Upper lobe of left lung (tissue), 6 donors: ENCODE data around the gene AGAP1. TPM values are rescaled to one million over a fixed set of nuclear protein-coding genes. Genes with fewer than 3 reads are reported as not detected.

ENCODE experiments used
- ATAC-seq, 2 donors: fragments of 200-7000 bp; cut with Tn5 transposase; one replicate each; pipeline ENCODE4 v1.9.1; 2022; ENCODE audit warnings: mild to moderate bottlenecking in 2 of 2, moderate library complexity in 2 of 2; ENCODE audit not compliant: low FRiP score in 2 of 2
- DNase-seq, 2 donors: peaks; one replicate each; pipeline ENCODE4 v3.0.0-alpha.2; 2019 to 2020
- H3K27ac ChIP-seq, 4 donors: fragments of 200-600 bp; sonication (generic); one replicate each; pipeline ENCODE4 v1.5.1; 2016 to 2019
- H3K27me3 ChIP-seq, 4 donors: fragments of 200-600 bp; sonication (generic); one replicate each; pipeline ENCODE4 v1.5.1; 2017 to 2019
- H3K36me3 ChIP-seq, 4 donors: fragments of 200-600 bp; sonication (generic); one replicate each; pipeline ENCODE4 v1.5.1; 2016 to 2019
- H3K4me1 ChIP-seq, 4 donors: fragments of 200-600 bp; sonication (generic); one replicate each; pipeline ENCODE4 v1.5.1; 2018 to 2019
- H3K4me3 ChIP-seq, 4 donors: fragments of 200-600 bp; sonication (generic); one replicate each; pipeline ENCODE4 v1.5.1; 2017 to 2019; ENCODE audit warnings: mild to moderate bottlenecking in 2 of 4, moderate library complexity in 1 of 4
- H3K9me3 ChIP-seq, 4 donors: fragments of 200-600 bp; sonication (generic); one replicate each; pipeline ENCODE4 v1.5.1; 2018 to 2019
- CTCF ChIP-seq, 6 experiments: fragments of 450-650 bp in 4 of 6; fragments of 200-600 bp in 2 of 6; sonication (generic) in 2 of 6; IDR thresholded peaks; one replicate each; pipeline ENCODE4 v1.5.1; 2016 to 2019; ENCODE audit warnings: antibody characterized with exemption in 6 of 6
- EP300 ChIP-seq, 4 donors: sonication (generic); formaldehyde crosslinking; IDR thresholded peaks; one replicate each; pipeline ENCODE4 v1.5.1; 2017; ENCODE audit warnings: antibody characterized with exemption in 4 of 4, control low read depth in 2 of 4
- POLR2A ChIP-seq, 4 donors: fragments of 450-650 bp; IDR thresholded peaks; one replicate each; pipeline ENCODE4 v1.5.1; 2016 to 2017; ENCODE audit warnings: antibody characterized with exemption in 4 of 4, mild to moderate bottlenecking in 2 of 4
- POLR2AphosphoS5 ChIP-seq, 2 donors: sonication (generic); formaldehyde crosslinking; IDR thresholded peaks; one replicate each; pipeline ENCODE4 v1.5.1; 2017; ENCODE audit warnings: antibody characterized with exemption in 2 of 2
- WGBS, 2 donors: methylation state at CpG; one replicate each; pipeline ENCODE4 v1.1.5; 2017 to 2018; 5-methylcytosine and 5-hydroxymethylcytosine counted together
- total RNA-seq, 6 donors: library from RNA; depleted of rRNA in 4 of 6; stranded (reverse); fragments of >200 nt in 4 of 6; gene quantifications; one replicate each; pipeline versions ENCODE4 v1.1.0 to v1.2.1, GENCODE V29; 2016 to 2021
- donor health status: DM: no; HTN: no; CAD: no; lungs with moderate emphysema.
- donor health status: DM: no; HTN: yes; CAD: no; lungs with severe emphysema.

The AGAP1 gene
- total RNA-seq, 6 donors from 2014 or later, result 25.5 to 45.1 (median 30.7) TPM

GRCh38 chr2:235672720-235673119 lies 178.9 kb downstream of the AGAP1 start:
- TF ChIP-seq POLR2AphosphoS5 (IDR thresholded peaks at IDR 0.05) (no peak), POLR2A (IDR thresholded peaks at IDR 0.05) (no peak), CTCF (IDR thresholded peaks at IDR 0.05) (no peak), EP300 (IDR thresholded peaks at IDR 0.05) (no peak)
- H3K4me3 ChIP-seq, result no peak overlapping the region
- ATAC-seq (no peak), DNase-seq (no peak)
- no peaks in the 10 kb centered on the region for H3K9me3 ChIP-seq
- no peaks in the 10 kb centered on the region for H3K36me3 ChIP-seq
- 74 to 76% methylated on average over 3 of the region's 3 CpGs for WGBS, 2 donors
- no peak overlapping the region for H3K27ac ChIP-seq
- peaks cover 0 to 9% (median 0%) of the 10 kb centered on the region in 4 donors for H3K27me3 ChIP-seq
- H3K4me1 ChIP-seq, result peaks cover 8 to 26% (median 14%) of the 10 kb centered on the region in 4 donors

DNA sequence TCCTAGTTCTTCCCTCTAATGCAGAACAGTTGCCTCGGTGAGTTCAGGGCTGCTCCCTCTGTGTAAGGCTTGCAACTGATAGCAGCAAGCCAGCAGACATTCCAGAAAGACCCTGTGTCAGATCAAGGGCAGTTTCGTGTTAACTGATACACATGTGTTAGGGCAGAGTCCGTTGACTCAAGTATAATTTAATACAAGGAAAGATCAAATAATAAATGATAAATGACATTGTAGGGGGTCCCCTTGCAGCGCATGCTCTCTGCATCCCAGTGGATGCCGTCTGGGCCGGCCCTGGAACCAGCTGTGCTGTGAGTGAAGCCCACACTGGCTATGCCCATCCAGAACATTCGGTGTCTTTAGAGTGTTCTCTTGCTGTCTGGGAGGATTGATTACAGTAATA lies 180.3 kb downstream of the AGAP1 start:
- DNase-seq, result no peak
- Histone ChIP-seq H3K4me3 (no peak overlapping the region), H3K27me3 (peaks cover 0 to 9% (median 0%) of the 10 kb centered on the region in 4 donors), H3K4me1 (peaks cover 6 to 22% (median 12%) of the 10 kb centered on the region in 4 donors), H3K36me3 (no peaks in the 10 kb centered on the region), H3K9me3 (no peaks in the 10 kb centered on the region), H3K27ac (no peak overlapping the region)
- ATAC-seq, result no peak
- TF ChIP-seq POLR2AphosphoS5 (IDR thresholded peaks at IDR 0.05) (no peak), CTCF (IDR thresholded peaks at IDR 0.05) (no peak), EP300 (IDR thresholded peaks at IDR 0.05) (no peak), POLR2A (IDR thresholded peaks at IDR 0.05) (no peak)
- WGBS, 2 donors, result 79 to 85% methylated on average over 7 of the region's 7 CpGs

DNA sequence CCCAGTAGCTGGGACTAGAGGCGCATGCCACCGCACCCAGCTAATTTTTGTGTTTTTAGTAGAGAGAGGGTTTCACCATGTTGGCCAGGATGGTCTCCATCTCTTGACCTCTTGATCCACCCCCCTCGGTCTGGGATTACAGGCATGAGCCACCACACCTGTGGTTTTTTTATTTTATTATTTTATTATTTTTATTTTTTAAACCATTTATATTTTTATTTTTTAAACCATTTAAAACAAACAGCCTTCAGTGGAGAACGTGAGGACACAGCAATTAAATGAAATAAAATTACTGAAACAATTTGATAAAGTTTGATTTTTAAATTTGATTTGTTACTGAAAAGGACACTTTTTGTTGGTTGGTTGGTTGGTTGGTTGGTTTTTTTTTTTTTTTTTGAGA lies 181.0 kb downstream of the AGAP1 start:
- no peak for DNase-seq
- Histone ChIP-seq H3K36me3 (no peaks in the 10 kb centered on the region), H3K4me3 (no peak overlapping the region), H3K27ac (no peak overlapping the region), H3K4me1 (peaks cover 5 to 17% (median 12%) of the 10 kb centered on the region in 4 donors), H3K9me3 (no peaks in the 10 kb centered on the region), H3K27me3 (peaks cover 0 to 9% (median 0%) of the 10 kb centered on the region in 4 donors)
- 94 to 95% methylated on average over 4 of the region's 4 CpGs for WGBS, 2 donors
- no peak for ATAC-seq
- TF ChIP-seq POLR2A (IDR thresholded peaks at IDR 0.05) (no peak), EP300 (IDR thresholded peaks at IDR 0.05) (no peak)

DNA sequence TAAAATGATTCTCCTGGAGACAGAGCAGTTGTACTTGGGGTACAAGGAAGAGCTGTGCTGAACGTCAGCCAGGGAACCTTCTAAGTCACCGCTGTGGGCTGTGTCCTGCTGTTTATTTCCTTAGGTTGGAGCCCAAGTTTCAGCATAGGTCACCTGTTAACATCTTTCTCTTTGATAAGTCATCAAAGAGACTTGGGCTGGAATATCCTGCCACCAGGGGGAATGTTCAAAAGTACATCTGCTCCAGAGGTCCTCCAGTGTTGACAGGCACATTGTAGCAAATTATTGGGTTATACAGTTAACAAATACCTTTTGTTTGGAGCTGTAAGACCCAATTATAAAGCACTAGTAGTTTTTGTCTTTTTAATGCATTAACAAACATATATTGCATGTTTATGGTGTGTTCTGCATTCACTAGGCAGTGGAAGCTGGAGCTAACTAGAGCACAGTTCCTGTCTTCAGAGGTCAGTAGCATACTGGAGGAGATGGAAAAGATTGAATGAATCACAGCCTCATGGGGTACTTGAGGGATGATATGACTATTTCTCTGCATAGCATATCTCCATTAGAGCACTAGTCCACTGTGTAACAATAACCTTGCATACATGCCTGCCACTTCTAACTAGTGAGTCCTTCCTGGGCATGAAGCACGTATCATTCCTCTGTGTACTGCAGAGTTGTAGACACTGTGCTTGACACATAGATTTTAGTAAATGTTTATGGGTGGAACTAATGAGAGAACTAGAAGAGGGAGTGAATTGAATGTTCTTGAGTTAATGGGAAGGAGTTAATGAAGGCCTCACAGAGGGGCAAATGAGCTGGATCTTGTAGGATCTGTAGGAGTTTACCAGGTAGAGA lies 182.1 kb downstream of the AGAP1 start:
- peak in 1 of 2 donors; percentile 34 for ATAC-seq
- Histone ChIP-seq H3K36me3 (no peaks in the 10 kb centered on the region), H3K9me3 (no peaks in the 10 kb centered on the region), H3K4me1 (peaks cover 4 to 7% (median 7%) of the 10 kb centered on the region in 4 donors), H3K27me3 (peaks cover 0 to under 1% (median 0%) of the 10 kb centered on the region in 4 donors), H3K4me3 (no peak overlapping the region), H3K27ac (no peak overlapping the region)
- WGBS, 2 donors, result 78% methylated on average over 3 of the region's 3 CpGs
- no peak for DNase-seq
- TF ChIP-seq POLR2AphosphoS5 (IDR thresholded peaks at IDR 0.05), result no peak
- no peak for TF ChIP-seq EP300 (IDR thresholded peaks at IDR 0.05)
- no peak for TF ChIP-seq POLR2A (IDR thresholded peaks at IDR 0.05)
- TF ChIP-seq CTCF (IDR thresholded peaks at IDR 0.05), result no peak

DNA sequence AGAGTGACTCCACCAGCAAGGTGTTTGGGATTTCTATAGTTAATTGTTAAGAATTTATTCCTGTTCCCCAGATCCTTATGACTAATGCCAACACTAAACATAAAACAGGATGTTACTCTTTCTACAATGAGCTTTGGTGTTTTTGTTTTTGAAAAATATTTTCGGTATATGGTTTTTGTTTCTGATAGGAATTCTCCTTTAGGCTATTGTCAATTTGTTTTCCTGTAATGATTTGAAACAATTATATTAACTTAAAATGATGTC lies 182.6 kb downstream of the AGAP1 start:
- TF ChIP-seq EP300 (IDR thresholded peaks at IDR 0.05) (no peak), CTCF (IDR thresholded peaks at IDR 0.05) (no peak), POLR2A (IDR thresholded peaks at IDR 0.05) (no peak), POLR2AphosphoS5 (IDR thresholded peaks at IDR 0.05) (no peak)
- Histone ChIP-seq H3K4me1 (peaks cover 0 to 4% (median 1%) of the 10 kb centered on the region in 4 donors), H3K36me3 (no peaks in the 10 kb centered on the region), H3K27ac (no peak overlapping the region), H3K4me3 (no peak overlapping the region), H3K27me3 (no peaks in the 10 kb centered on the region), H3K9me3 (no peaks in the 10 kb centered on the region)
- ATAC-seq (no peak), DNase-seq (no peak)
- 77% methylated on average over 1 of the region's 1 CpG for WGBS, 2 donors
